AG04450 (cell line): ENCODE measurements around the gene ACE. TPM values are rescaled to one million over a fixed set of nuclear protein-coding genes. Genes with fewer than 3 reads are reported as not detected.

Experiments used
- CTCF ChIA-PET: fragments of 300-600, 350-600 bp; formaldehyde crosslinking; extraction: SDS; loops from one replicate; lab custom pipeline; 2022; ENCODE audit warnings: antibody characterized with exemption, inconsistent platforms; lab: Charles Lee
- POLR2A ChIA-PET: fragments of 350-600 bp; formaldehyde crosslinking; extraction: SDS; loops from one replicate; lab custom pipeline; 2021; ENCODE audit warnings: antibody characterized with exemption, inconsistent platforms; lab: Yijun Ruan, JAX
- DNase-seq: peaks from one replicate; pipeline ENCODE4 v3.0.0-alpha.2; 2011; ENCODE audit warnings: low read depth, low spot score
- H3K27ac ChIP-seq: one replicate; pipeline ENCODE4 v1.5.1; 2012; ENCODE audit warnings: low read depth, low read length, control low read depth
- H3K27me3 ChIP-seq: one replicate; pipeline ENCODE4 v1.6.0; 2012; ENCODE audit warnings: low read length; ENCODE audit not compliant: control insufficient read depth, insufficient read depth
- H3K4me3 ChIP-seq: 2 replicates; pipeline ENCODE4 v1.5.1; 2011; ENCODE audit warnings: mild to moderate bottlenecking, low read depth, low read length, control low read depth
- H3K9me3 ChIP-seq: 2 replicates; pipeline ENCODE4 v1.5.1; 2012; ENCODE audit warnings: low read length; ENCODE audit not compliant: control insufficient read depth, insufficient read depth
- CTCF ChIP-seq: IDR thresholded peaks from 2 replicates; pipeline ENCODE4 v1.5.1; 2011; ENCODE audit warnings: low read depth, low read length, control low read depth, inconsistent platforms
- polyA plus RNA-seq: library from polyadenylated mRNA; depleted of rRNA; stranded (reverse); fragments of >200 nt; gene quantifications from 2 replicates; pipeline ENCODE4 v1.2.3, GENCODE V29; 2011

ACE gene
- polyA plus RNA-seq, 1 experiment: 0.99 TPM

GRCh38 chr17:63516910-63517824 is 40.3 kb downstream of the ACE start:
- ChIA-PET CTCF (no interaction called here), POLR2A (no interaction called here)

DNA sequence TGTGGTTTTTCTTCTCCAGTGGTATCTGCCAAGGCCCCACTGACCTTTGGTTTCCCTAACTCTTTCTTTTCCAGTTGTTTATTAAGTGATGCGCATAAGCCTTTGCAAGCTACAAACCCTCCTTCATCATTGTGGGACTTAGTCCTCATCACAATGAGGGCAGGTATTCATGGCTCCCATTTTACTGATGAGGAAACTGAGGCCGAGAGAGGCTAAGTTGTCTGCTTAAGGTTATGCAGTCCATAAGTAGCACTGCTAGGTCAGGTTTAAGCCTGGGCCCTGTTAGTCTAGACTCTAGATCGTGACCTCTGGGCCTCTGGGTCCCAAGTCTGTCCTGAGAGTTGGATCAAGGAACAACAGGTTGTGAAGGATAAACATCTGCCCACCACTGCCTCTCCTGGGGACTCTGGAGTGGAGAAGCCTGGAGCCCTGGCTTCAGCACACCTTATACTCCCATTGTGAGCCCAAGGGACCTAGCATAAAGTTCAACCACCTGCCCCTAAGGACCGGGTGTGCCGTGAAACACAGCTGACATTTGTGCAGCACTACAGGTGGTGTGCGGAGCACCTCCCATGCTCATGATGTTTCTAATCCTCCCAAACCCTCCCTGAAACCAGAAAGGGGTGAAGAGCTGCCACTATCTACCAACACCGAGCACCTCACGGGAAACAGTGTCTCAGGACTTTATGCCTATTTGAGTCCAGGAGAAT is 41.1 kb downstream of the ACE start:
- DNase-seq: no peak
- POLR2A ChIA-PET: no interaction called here
- TF ChIP-seq CTCF: no peak
- Histone ChIP-seq H3K27ac (no peak overlapping the region), H3K9me3 (no peaks in the 10 kb centered on the region), H3K4me3 (no peak overlapping the region), H3K27me3 (no peaks in the 10 kb centered on the region)
- CTCF ChIA-PET: no interaction called here

More at GRCh38 chr17:63516910-63517824, 40.3 kb downstream of the ACE start:
- no peak overlapping the region for H3K27ac ChIP-seq
- peak; percentile 21 for DNase-seq
- no peak overlapping the region for H3K4me3 ChIP-seq
- H3K9me3 ChIP-seq: no peaks in the 10 kb centered on the region
- no peak for TF ChIP-seq CTCF
- H3K27me3 ChIP-seq: no peaks in the 10 kb centered on the region

GRCh38 chr17:63519116-63519881 is 42.4 kb downstream of the ACE start:
- CTCF ChIA-PET: no interaction called here

GRCh38 chr17:63519972-63520882 is 43.4 kb downstream of the ACE start:
- CTCF ChIA-PET: no interaction called here
- POLR2A ChIA-PET: no interaction called here
- H3K27me3 ChIP-seq: peaks cover 9% of the 10 kb centered on the region
- no peak overlapping the region for H3K27ac ChIP-seq
- no peaks in the 10 kb centered on the region; the same call in 1 of the 2 replicates for H3K9me3 ChIP-seq
- no peak for DNase-seq
- TF ChIP-seq CTCF: no peak
- no peak overlapping the region for H3K4me3 ChIP-seq

More at GRCh38 chr17:63519116-63519881, 42.4 kb downstream of the ACE start:
- no peaks in the 10 kb centered on the region; the same call in 1 of the 2 replicates for H3K9me3 ChIP-seq
- H3K27ac ChIP-seq: no peak overlapping the region
- TF ChIP-seq CTCF: no peak
- no peak for DNase-seq
- H3K27me3 ChIP-seq: peaks cover 3% of the 10 kb centered on the region
- no peak overlapping the region for H3K4me3 ChIP-seq
- POLR2A ChIA-PET: no interaction called here
